ENCODE results near the gene CCDC136.

The CCDC136 gene

GRCh38 chr7:128843938-128844621 is 52.3 kb downstream of the CCDC136 start:
- Histone ChIP-seq H3K27ac (replicated peaks) (no peak overlapping the region), H3K4me3 (replicated peaks; ENCODE audit: insufficient read depth, low read length) (no peak overlapping the region), H3K27me3 (ENCODE audit: insufficient read depth, poor library complexity, severe bottlenecking) (no peaks in the 10 kb centered on the region)
- TF ChIP-seq REST (IDR thresholded peaks at IDR 0.05; ENCODE audit: insufficient replicate concordance, low read depth), result no peak
- no peak for TF ChIP-seq GABPA (IDR thresholded peaks at IDR 0.05; ENCODE audit: low read depth)
- no peak for TF ChIP-seq CTCF (IDR thresholded peaks at IDR 0.05; ENCODE audit: insufficient read depth, low read length)
- TF ChIP-seq SPI1 (IDR thresholded peaks at IDR 0.05; ENCODE audit: borderline replicate concordance, low read depth), result no peak
- TF ChIP-seq POLR2AphosphoS5 (IDR thresholded peaks at IDR 0.05; ENCODE audit: low read depth), result no peak
- DNase-seq (ENCODE audit: low read depth in 1 of 2, low spot score in 1 of 2), result no peak

DNA sequence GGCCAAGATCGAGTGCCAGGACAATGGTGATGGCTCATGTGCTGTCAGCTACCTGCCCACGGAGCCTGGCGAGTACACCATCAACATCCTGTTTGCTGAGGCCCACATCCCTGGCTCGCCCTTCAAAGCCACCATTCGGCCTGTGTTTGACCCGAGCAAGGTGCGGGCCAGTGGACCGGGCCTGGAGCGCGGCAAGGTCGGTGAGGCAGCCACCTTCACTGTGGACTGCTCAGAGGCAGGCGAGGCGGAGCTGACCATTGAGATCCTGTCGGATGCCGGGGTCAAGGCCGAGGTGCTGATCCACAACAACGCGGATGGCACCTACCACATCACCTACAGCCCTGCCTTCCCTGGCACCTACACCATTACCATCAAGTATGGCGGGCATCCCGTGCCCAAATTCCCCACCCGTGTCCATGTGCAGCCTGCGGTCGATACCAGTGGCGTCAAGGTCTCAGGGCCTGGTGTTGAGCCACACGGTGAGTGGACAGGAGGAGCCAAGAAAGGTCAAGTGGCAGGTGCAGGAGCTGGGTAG is 53.1 kb downstream of the CCDC136 start:
- no peaks in the 10 kb centered on the region for H3K27me3 ChIP-seq (ENCODE audit: insufficient read depth, poor library complexity, severe bottlenecking)
- TF ChIP-seq POLR2AphosphoS5 (IDR thresholded peaks at IDR 0.05; ENCODE audit: low read depth) (no peak), REST (IDR thresholded peaks at IDR 0.05; ENCODE audit: insufficient replicate concordance, low read depth) (no peak), SPI1 (IDR thresholded peaks at IDR 0.05; ENCODE audit: borderline replicate concordance, low read depth) (no peak), CTCF (IDR thresholded peaks at IDR 0.05; ENCODE audit: insufficient read depth, low read length) (no peak), GABPA (IDR thresholded peaks at IDR 0.05; ENCODE audit: low read depth) (no peak)
- no peak overlapping the region for H3K4me3 ChIP-seq (replicated peaks; ENCODE audit: insufficient read depth, low read length)
- DNase-seq (ENCODE audit: low read depth in 1 of 2, low spot score in 1 of 2), result no peak
- H3K27ac ChIP-seq (replicated peaks), result no peak overlapping the region

GRCh38 chr7:128845475-128845874 is 53.7 kb downstream of the CCDC136 start:
- no peak for DNase-seq (ENCODE audit: low read depth in 1 of 2, low spot score in 1 of 2)
- no peak overlapping the region for H3K4me3 ChIP-seq (replicated peaks; ENCODE audit: insufficient read depth, low read length)
- no peaks in the 10 kb centered on the region for H3K27me3 ChIP-seq (ENCODE audit: insufficient read depth, poor library complexity, severe bottlenecking)
- H3K27ac ChIP-seq (replicated peaks), result no peak overlapping the region
- TF ChIP-seq SPI1 (IDR thresholded peaks at IDR 0.05; ENCODE audit: borderline replicate concordance, low read depth) (no peak), GABPA (IDR thresholded peaks at IDR 0.05; ENCODE audit: low read depth) (no peak), POLR2AphosphoS5 (IDR thresholded peaks at IDR 0.05; ENCODE audit: low read depth) (no peak), REST (IDR thresholded peaks at IDR 0.05; ENCODE audit: insufficient replicate concordance, low read depth) (no peak), CTCF (IDR thresholded peaks at IDR 0.05; ENCODE audit: insufficient read depth, low read length) (no peak)

All from HL-60 (cell line).